ENCODE results near the gene UBFD1.
"Not testable (repeated sequence)": the region's sequence is repeated elsewhere in the genome, so short reads cannot be mapped to it uniquely, and the experiment has no call there.

The UBFD1 gene

GRCh38 chr16:23556881-23557778 lies at the start of gene UBFD1, which contains the start of gene EARS2:
UBFD1 (plus strand) TSS chr16:23557727; CDS start chr16:23557743, 16 bp downstream.
EARS2 (minus strand) TSS chr16:23557350; CDS start chr16:23557343, 7 bp downstream.
- DNase-seq, result peak; percentile 97

GRCh38 chr16:23508589-23509440 lies 48.7 kb upstream of the UBFD1 start:
- no peak for DNase-seq

GRCh38 chr16:23509441-23509754 lies 48.1 kb upstream of the UBFD1 start:
- no peak for DNase-seq

GRCh38 chr16:23509782-23510163 lies 47.8 kb upstream of the UBFD1 start:
- peak; percentile 19 for DNase-seq

- DNase-seq, result peak; percentile 81
Measured at GRCh38 chr16:23510164-23510914, 47.2 kb upstream of the UBFD1 start, which contains the start of gene GGA2. GGA2 (minus strand) TSS chr16:23510494; CDS start chr16:23510411, 83 bp downstream.

- not testable (repeated sequence) for DNase-seq
Measured at GRCh38 chr16:23510915-23511270, 46.6 kb upstream of the UBFD1 start.

GRCh38 chr16:23511731-23512130 lies 45.8 kb upstream of the UBFD1 start:
- no peak for DNase-seq

GRCh38 chr16:23512168-23512695 lies 45.3 kb upstream of the UBFD1 start:
- DNase-seq, result no peak

- no peak for DNase-seq
Measured at GRCh38 chr16:23514381-23515152, 43.0 kb upstream of the UBFD1 start.

GRCh38 chr16:23515881-23516280 lies 41.6 kb upstream of the UBFD1 start:
- DNase-seq, result no peak

GRCh38 chr16:23516366-23517137 lies 41.0 kb upstream of the UBFD1 start:
- DNase-seq, result no peak

GRCh38 chr16:23518435-23518891 lies 39.1 kb upstream of the UBFD1 start:
- DNase-seq, result no peak

- DNase-seq, result no peak
Measured at GRCh38 chr16:23519282-23519681, 38.2 kb upstream of the UBFD1 start.

GRCh38 chr16:23520500-23520899 lies 37.0 kb upstream of the UBFD1 start:
- DNase-seq, result no peak

GRCh38 chr16:23521037-23521743 lies 36.3 kb upstream of the UBFD1 start:
- DNase-seq, result no peak

GRCh38 chr16:23521965-23522364 lies 35.6 kb upstream of the UBFD1 start:
- no peak for DNase-seq

GRCh38 chr16:23523321-23523720 lies 34.2 kb upstream of the UBFD1 start:
- no peak for DNase-seq

- no peak for DNase-seq
Measured at GRCh38 chr16:23523876-23524385, 33.6 kb upstream of the UBFD1 start.

- no peak for DNase-seq
Measured at GRCh38 chr16:23524886-23525285, 32.6 kb upstream of the UBFD1 start.

Data from activated CD8-positive, alpha-beta memory T cell treated with anti-CD3 and anti-CD28 coated beads, Interleukin-2, amount 50 U/mL, for 4 hours (primary cell).